GM12864 (cell line): ENCODE data around the gene LGALS3.
"Not testable (repeated sequence)": the region's sequence is repeated elsewhere in the genome, so short reads cannot be mapped to it uniquely, and the experiment has no call there.

ENCODE experiments used
- DNase-seq: peaks from one replicate; pipeline ENCODE4 v3.0.0-alpha.2; 2011; ENCODE audit warnings: low read depth
- H3K4me3 ChIP-seq: 2 replicates; pipeline ENCODE4 v1.5.1; 2011; ENCODE audit warnings: mild to moderate bottlenecking, low read depth, low read length, control low read depth
- TF ChIP-seq, protein P1 (sequence below): IDR thresholded peaks from 2 replicates; pipeline ENCODE4 v1.5.1; 2011; ENCODE audit warnings: low read depth, mild to moderate bottlenecking, moderate library complexity, low read length, control low read depth, inconsistent platforms; ENCODE audit errors: missing control alignments

The LGALS3 gene

DNA sequence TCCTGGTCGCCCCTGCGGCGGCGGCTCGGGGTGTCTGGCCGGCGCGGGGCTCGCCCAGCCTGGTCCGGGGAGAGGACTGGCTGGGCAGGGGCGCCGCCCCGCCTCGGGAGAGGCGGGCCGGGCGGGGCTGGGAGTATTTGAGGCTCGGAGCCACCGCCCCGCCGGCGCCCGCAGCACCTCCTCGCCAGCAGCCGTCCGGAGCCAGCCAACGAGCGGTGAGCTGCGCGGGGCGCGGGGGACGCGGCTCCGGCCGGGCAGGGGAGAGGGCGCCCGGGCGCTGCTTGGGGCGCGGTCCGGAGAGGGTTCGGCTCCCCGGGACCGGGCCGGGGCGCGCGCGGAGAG, at the start of gene LGALS3:
Gene LGALS3 (plus strand): TSS at position 167 of the 342 bp plus-strand sequence. CDS start 8,122 bp downstream, outside the sequence.
- TF ChIP-seq, protein P1, sequence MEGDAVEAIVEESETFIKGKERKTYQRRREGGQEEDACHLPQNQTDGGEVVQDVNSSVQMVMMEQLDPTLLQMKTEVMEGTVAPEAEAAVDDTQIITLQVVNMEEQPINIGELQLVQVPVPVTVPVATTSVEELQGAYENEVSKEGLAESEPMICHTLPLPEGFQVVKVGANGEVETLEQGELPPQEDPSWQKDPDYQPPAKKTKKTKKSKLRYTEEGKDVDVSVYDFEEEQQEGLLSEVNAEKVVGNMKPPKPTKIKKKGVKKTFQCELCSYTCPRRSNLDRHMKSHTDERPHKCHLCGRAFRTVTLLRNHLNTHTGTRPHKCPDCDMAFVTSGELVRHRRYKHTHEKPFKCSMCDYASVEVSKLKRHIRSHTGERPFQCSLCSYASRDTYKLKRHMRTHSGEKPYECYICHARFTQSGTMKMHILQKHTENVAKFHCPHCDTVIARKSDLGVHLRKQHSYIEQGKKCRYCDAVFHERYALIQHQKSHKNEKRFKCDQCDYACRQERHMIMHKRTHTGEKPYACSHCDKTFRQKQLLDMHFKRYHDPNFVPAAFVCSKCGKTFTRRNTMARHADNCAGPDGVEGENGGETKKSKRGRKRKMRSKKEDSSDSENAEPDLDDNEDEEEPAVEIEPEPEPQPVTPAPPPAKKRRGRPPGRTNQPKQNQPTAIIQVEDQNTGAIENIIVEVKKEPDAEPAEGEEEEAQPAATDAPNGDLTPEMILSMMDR = no peak

DNA sequence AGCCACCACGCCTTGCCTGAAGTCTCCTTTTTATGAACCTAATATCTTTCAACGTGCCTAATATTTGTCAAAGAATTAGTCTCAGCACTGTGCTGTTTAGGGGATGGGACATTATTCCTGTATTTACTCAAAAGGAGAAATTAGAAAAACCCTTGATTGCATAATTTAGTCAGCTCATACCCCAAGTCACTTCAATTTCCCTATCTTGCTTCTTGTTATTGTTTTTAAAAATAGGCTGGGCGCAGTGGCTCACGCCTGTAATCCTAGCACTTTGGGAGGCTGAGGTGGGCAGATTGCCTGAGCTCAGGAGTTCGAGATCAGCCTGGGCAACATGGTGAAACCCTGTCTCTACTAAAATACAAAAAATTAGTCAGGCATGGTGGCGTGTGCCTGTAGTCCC, 49.1 kb upstream of the LGALS3 start:
- H3K4me3 ChIP-seq, DNase-seq: not testable (repeated sequence)

More for the DNA sequence above, at the start of gene LGALS3:
- peak within 1 kb of the TSS; percentile 58 for H3K4me3 ChIP-seq
- DNase-seq = no peak

DNA sequence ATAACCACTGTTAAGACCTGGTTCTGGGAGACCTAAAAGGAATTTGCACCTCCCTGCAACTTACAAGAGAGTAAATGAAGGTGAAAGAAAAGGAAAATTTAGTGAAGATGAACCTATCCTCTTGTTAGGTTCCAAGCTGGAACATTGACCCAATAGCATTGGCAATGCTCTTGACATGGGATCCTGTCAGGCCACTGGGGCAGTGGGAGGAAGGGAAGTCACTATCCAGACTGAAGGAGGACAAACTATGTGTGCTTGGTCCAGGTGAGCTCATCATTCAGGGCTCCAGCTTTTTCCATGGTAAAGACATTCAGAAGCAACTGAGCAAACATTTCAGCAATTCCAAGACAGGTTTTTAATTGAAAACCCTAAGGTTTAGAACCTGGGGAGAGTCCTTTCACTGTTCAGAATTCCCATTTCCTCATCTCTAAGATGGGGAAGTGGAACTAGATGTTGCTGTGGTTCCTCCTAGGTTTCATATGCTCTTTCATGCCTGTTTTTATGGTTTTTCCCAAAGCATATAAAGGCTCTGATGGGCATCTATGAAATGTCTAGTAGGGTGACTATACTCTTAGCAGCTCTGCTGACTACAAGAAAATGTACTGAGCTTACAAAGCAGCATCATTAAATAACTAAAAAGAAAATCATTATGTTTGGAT, 44.5 kb upstream of the LGALS3 start:
- TF ChIP-seq, protein P1 = no peak
- H3K4me3 ChIP-seq = no peak overlapping the region
- DNase-seq = no peak

DNA sequence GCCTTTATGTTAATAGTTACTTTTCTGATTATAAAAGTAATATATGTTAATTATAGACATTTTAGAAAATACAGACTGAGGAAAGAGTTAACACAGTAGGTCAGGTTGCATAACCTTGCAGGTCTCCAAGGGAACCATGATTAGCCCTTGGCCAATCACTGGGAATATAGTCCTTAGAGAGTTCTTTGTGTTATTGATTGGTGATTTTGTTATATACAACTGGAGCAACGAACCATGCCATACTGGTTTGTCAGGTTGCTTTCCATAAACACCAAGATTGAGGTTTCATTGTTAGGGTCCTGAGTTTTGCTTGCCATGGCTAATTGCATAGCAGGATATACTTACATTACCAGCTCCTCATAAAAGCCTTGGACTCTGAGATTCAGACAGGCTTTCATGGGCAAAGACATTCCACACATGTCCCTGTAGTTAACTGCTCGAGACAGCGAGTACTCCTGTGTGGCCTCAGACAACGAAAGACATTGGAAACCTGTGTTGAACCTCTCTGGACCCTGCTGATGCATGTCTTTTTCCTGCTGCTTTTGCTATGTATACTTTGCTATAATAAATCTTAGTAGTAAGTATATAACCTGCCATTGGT, 43.9 kb upstream of the LGALS3 start:
- no peak for DNase-seq
- no peak overlapping the region for H3K4me3 ChIP-seq
- TF ChIP-seq, protein P1 = no peak

DNA sequence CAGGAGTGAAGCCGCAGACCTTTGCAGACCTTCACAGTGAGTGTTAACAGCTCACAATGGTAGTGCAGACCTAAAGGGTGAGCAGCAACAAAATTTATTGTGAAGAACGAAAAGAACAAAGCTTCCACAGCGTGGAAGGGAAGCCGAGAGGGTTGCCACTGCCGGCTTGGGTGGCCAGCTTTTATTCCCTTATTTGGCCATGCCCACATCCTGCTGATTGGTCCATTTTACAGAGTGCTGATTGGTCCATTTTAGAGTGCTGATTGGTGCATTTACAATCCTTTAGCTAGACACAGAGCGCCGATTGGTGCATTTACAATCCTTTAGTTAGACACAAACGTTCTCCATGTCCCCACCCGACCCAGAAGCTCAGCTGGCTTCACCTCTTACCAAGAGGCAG, 42.1 kb upstream of the LGALS3 start:
- TF ChIP-seq, protein P1 = no peak
- no peak overlapping the region for H3K4me3 ChIP-seq
- no peak for DNase-seq

DNA sequence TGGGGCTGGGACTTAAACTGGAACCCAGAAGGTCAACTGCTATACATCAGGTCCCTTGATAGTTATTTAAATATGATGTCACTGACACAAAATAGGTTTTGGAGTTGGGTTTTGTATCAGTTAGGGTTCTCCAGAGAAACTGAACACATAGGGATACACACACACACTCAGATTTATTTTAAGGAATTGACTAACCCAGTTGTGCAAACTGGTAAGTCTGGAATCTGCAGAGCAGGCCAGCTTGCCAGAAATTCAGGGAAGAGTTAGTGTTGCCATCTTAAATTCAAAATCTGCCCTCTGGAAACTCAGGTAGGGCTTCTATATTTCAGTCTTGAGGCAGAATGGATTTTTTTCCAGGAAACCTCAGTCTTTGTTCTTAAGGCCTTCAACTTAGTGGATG, 40.7 kb upstream of the LGALS3 start:
- TF ChIP-seq, protein P1 = no peak
- H3K4me3 ChIP-seq = no peak overlapping the region
- DNase-seq = no peak

DNA sequence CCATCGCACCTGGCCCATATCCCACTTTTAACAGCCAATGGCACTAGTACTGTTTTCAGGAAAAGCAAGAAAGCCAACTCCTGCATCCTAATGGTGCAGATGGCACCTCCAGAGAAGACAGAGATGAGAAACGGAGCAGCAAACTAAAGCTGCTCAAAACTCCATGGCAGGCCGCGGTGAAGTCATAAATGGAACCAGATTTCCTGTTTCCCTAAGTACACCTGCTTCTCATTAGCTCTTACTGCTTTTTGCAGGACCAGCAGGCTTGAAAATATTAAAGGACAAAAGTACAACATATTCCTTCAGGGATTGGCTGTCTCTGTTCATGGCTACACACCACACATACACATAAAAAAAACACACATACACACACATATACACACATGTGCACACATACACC, 36.7 kb upstream of the LGALS3 start:
- H3K4me3 ChIP-seq = no peak overlapping the region
- TF ChIP-seq, protein P1 = no peak
- DNase-seq = no peak
